ENCODE data around the gene MTF1. TPM values are rescaled to one million over a fixed set of nuclear protein-coding genes. Genes with fewer than 3 reads are reported as not detected.

Gene MTF1
- total RNA-seq, 1 donor: 4.3 TPM

DNA sequence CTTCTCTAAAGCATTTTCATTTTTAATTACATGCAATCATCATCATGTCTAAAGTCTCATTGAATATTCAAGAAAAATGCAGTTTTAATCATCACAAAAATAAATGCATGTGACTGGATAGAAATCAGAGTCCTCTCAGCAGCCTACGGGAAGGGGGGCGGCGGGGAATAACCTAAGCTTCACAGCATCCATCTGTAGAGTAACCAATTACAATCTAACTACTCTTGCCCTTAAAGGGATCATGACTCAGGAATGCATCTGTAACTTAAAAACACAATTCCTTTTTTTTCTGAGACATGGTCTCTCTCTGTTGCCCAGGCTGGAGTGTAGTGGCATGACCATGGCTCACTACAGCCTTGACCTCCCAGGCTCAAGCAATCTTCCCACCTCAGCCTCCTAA, 22.6 kb downstream of the MTF1 start:
- no peak overlapping the region for H2AFZ ChIP-seq (ENCODE audit: low read length)
- H3K4me3 ChIP-seq (ENCODE audit: insufficient read depth, low read length): no peak overlapping the region
- H3K4me2 ChIP-seq (ENCODE audit: insufficient read depth, low read length): no peak overlapping the region
- no peaks in the 10 kb centered on the region for H3K9me3 ChIP-seq (ENCODE audit: low read depth, low read length)
- no peaks in the 10 kb centered on the region for H4K20me1 ChIP-seq (ENCODE audit: insufficient read depth, low read length)
- no peaks in the 10 kb centered on the region for H3K27me3 ChIP-seq (ENCODE audit: insufficient read depth, low read length)
- H3K79me2 ChIP-seq (ENCODE audit: insufficient read depth, low read length): peaks cover 10% of the 10 kb centered on the region
- no peak overlapping the region for H3K27ac ChIP-seq (ENCODE audit: low read depth, low read length)
- DNase-seq (ENCODE audit: insufficient read length, low spot score, missing footprints): no peak
- H3K36me3 ChIP-seq (ENCODE audit: insufficient read depth, low read length): peaks cover 68% of the 10 kb centered on the region
- TF ChIP-seq, protein P1, sequence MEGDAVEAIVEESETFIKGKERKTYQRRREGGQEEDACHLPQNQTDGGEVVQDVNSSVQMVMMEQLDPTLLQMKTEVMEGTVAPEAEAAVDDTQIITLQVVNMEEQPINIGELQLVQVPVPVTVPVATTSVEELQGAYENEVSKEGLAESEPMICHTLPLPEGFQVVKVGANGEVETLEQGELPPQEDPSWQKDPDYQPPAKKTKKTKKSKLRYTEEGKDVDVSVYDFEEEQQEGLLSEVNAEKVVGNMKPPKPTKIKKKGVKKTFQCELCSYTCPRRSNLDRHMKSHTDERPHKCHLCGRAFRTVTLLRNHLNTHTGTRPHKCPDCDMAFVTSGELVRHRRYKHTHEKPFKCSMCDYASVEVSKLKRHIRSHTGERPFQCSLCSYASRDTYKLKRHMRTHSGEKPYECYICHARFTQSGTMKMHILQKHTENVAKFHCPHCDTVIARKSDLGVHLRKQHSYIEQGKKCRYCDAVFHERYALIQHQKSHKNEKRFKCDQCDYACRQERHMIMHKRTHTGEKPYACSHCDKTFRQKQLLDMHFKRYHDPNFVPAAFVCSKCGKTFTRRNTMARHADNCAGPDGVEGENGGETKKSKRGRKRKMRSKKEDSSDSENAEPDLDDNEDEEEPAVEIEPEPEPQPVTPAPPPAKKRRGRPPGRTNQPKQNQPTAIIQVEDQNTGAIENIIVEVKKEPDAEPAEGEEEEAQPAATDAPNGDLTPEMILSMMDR (IDR thresholded peaks at IDR 0.05; ENCODE audit: extremely low read depth, low read depth, low read length): no peak
- H3K4me1 ChIP-seq (ENCODE audit: insufficient read depth, low read length): no peaks in the 10 kb centered on the region

DNA sequence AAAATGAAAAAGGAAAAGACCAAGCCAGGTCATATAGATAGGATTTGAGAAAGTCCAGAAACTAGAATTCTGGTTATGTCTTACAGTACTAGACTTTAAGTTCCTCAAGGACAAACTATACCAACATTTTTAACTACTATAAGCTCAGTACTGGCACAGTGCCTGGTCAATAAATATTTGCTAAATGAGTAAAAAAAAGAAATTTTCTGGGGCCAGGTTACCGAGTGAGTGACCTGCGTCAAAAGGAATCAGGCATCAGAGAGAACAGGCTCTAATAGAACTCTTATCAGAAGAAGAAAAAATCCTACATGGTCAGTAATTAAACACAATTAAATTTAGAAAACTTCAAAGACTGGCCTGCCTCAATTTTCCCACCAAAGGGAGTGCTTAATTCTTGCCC, 27.6 kb downstream of the MTF1 start:
- Histone ChIP-seq H3K4me2 (ENCODE audit: insufficient read depth, low read length) (no peak overlapping the region), H4K20me1 (ENCODE audit: insufficient read depth, low read length) (peaks cover 2% of the 10 kb centered on the region), H3K9me3 (ENCODE audit: low read depth, low read length) (no peaks in the 10 kb centered on the region), H3K27me3 (ENCODE audit: insufficient read depth, low read length) (no peaks in the 10 kb centered on the region), H3K36me3 (ENCODE audit: insufficient read depth, low read length) (peaks cover 54% of the 10 kb centered on the region), H3K4me3 (ENCODE audit: insufficient read depth, low read length) (no peak overlapping the region), H2AFZ (ENCODE audit: low read length) (no peak overlapping the region), H3K27ac (ENCODE audit: low read depth, low read length) (no peak overlapping the region), H3K79me2 (ENCODE audit: insufficient read depth, low read length) (no peaks in the 10 kb centered on the region), H3K4me1 (ENCODE audit: insufficient read depth, low read length) (no peaks in the 10 kb centered on the region)
- DNase-seq (ENCODE audit: insufficient read length, low spot score, missing footprints): no peak
- TF ChIP-seq, protein P1 (IDR thresholded peaks at IDR 0.05; ENCODE audit: extremely low read depth, low read depth, low read length): no peak

DNA sequence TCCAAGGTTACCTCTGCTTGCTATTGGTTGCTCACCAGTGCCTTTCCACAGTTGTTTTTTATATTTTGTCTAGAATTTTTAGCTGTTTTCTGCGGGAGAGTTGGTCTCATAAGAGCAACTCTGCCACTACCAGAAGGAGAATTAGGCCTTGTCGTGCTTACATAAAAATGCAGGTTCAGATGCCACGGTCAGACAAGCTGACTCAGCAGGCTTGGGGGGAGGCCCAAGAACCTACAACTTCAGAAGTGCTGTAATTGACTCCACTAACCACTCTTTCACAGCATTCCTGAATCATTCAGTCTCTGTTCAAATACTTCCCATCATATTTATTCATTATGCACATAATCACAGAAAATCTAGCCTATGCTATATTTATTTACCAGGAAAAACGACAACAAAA, 28.3 kb downstream of the MTF1 start:
- Histone ChIP-seq H3K79me2 (ENCODE audit: insufficient read depth, low read length) (no peaks in the 10 kb centered on the region), H3K36me3 (ENCODE audit: insufficient read depth, low read length) (peaks cover 53% of the 10 kb centered on the region), H3K27ac (ENCODE audit: low read depth, low read length) (no peak overlapping the region), H3K4me3 (ENCODE audit: insufficient read depth, low read length) (no peak overlapping the region), H3K4me2 (ENCODE audit: insufficient read depth, low read length) (no peak overlapping the region), H2AFZ (ENCODE audit: low read length) (no peak overlapping the region), H3K9me3 (ENCODE audit: low read depth, low read length) (no peaks in the 10 kb centered on the region), H3K27me3 (ENCODE audit: insufficient read depth, low read length) (no peaks in the 10 kb centered on the region), H4K20me1 (ENCODE audit: insufficient read depth, low read length) (peaks cover 4% of the 10 kb centered on the region), H3K4me1 (ENCODE audit: insufficient read depth, low read length) (no peaks in the 10 kb centered on the region)
- TF ChIP-seq, protein P1 (IDR thresholded peaks at IDR 0.05; ENCODE audit: extremely low read depth, low read depth, low read length): no peak
- no peak for DNase-seq (ENCODE audit: insufficient read length, low spot score, missing footprints)

DNA sequence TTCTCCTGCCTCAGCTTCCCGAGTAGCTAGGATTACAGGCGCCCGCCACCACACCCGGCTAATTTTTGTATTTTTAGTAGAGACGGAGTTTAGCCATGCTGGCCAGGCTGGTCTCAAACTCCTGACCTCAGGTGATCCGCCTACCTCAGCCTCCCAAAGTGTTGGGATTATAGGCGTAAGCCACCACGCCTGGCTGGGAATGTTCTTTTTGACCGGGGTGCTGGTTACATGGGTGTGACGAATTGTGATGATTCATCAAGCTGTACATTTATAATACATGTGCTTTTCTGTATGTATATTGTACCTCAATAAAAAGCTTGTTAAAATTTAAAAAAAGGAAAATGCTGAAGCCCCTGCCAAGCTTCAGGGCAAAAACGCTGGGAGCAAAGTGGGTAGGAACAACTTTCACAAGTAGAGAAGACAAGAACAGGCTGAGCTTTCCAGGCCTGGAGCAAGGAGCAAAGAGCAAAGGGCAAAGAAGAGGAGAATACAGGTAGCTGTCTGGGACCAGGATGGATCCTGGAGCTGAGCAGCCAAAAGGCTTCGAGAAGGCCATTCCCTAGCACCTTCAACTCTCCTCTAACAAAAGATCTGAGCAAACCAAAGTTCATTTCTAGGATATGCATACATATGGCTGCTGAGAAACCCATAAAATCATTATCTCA, 30.9 kb downstream of the MTF1 start:
- Histone ChIP-seq H3K4me2 (ENCODE audit: insufficient read depth, low read length) (no peak overlapping the region), H3K27ac (ENCODE audit: low read depth, low read length) (no peak overlapping the region), H3K27me3 (ENCODE audit: insufficient read depth, low read length) (no peaks in the 10 kb centered on the region), H3K79me2 (ENCODE audit: insufficient read depth, low read length) (no peaks in the 10 kb centered on the region), H3K4me1 (ENCODE audit: insufficient read depth, low read length) (no peaks in the 10 kb centered on the region), H3K36me3 (ENCODE audit: insufficient read depth, low read length) (peaks cover 31% of the 10 kb centered on the region), H4K20me1 (ENCODE audit: insufficient read depth, low read length) (peaks cover 4% of the 10 kb centered on the region), H2AFZ (ENCODE audit: low read length) (no peak overlapping the region), H3K9me3 (ENCODE audit: low read depth, low read length) (no peaks in the 10 kb centered on the region), H3K4me3 (ENCODE audit: insufficient read depth, low read length) (no peak overlapping the region)
- DNase-seq (ENCODE audit: insufficient read length, low spot score, missing footprints): no peak
- TF ChIP-seq, protein P1 (IDR thresholded peaks at IDR 0.05; ENCODE audit: extremely low read depth, low read depth, low read length): no peak
